Activated naive CD8-positive, alpha-beta T cell (primary cell): ENCODE measurements around the gene AQP1.

Source experiments
- H3K27ac Mint-ChIP-seq: one replicate; pipeline ENCODE4 v1.8.0; 2021; ENCODE audit warnings: mixed read lengths
- H3K27me3 Mint-ChIP-seq: one replicate; pipeline ENCODE4 v1.8.0; 2021; ENCODE audit warnings: mixed read lengths
- H3K36me3 Mint-ChIP-seq: one replicate; pipeline ENCODE4 v1.8.0; 2021; ENCODE audit warnings: mixed read lengths
- H3K4me1 Mint-ChIP-seq: one replicate; pipeline ENCODE4 v1.8.0; 2021; ENCODE audit warnings: low read depth, mixed read lengths
- H3K4me3 Mint-ChIP-seq: one replicate; pipeline ENCODE4 v1.8.0; 2021; ENCODE audit warnings: mild to moderate bottlenecking, mixed read lengths
- H3K9me3 Mint-ChIP-seq: one replicate; pipeline ENCODE4 v1.8.0; 2021; ENCODE audit warnings: low read depth, mixed read lengths

Gene AQP1

DNA sequence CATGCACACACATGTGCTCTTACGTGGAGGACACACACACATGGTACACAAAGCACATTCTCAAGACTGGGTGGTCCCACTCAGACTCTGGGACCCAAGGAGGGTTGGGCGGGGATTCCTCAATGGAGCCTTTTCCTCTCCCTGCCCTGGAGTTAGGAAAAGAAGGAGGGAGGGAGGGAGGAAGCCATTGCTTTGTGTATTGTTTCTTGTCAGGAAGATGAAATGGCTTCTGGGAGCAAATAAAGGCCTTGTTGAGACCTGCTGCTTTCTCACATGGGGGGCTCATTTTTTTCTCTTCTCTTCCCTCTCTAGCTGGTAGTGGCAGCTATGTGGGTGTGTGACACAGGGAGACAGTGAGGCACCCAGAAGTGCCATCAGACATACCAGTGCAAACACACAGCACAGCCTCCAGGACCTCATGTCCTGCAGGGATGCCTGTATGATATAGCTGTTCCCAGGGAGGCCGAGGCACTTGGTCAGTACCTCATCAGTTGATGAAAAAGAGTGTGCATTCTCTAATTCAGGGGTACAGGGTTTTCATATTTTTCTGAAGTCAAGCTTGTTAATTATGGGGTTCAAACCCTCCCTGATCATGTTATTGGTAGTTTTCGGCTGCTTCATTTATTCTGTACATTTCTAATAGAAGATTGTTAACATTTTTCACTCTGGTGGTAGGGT is 5.7 kb downstream of the AQP1 start:
- Mint-ChIP-seq H3K9me3 (no peaks in the 10 kb centered on the region), H3K36me3 (no peaks in the 10 kb centered on the region), H3K4me3 (no peak overlapping the region), H3K27ac (no peak overlapping the region), H3K4me1 (no peaks in the 10 kb centered on the region), H3K27me3 (no peaks in the 10 kb centered on the region)

DNA sequence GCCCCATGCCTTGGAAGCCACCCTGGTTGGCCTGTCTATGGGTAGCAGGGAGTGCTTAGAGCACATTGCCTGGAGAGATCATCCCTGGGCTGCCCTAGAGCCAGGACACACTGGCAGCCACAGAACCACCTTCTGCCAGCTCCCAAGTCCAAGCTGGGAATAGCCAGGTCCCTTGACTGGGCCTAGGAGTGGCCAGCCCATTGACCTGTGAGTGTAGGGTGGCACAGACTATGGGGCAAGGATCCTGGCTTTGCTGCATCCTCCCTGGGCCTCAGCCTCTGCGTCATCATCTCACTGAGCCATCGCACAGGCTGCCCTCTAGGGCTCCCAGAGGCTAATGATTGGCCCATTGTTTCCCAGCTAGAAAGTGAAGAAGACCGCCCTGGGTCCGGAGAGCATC is 7.0 kb downstream of the AQP1 start:
- Mint-ChIP-seq H3K4me3 (no peak overlapping the region), H3K27me3 (no peaks in the 10 kb centered on the region), H3K36me3 (no peaks in the 10 kb centered on the region), H3K9me3 (no peaks in the 10 kb centered on the region), H3K4me1 (no peaks in the 10 kb centered on the region), H3K27ac (no peak overlapping the region)

DNA sequence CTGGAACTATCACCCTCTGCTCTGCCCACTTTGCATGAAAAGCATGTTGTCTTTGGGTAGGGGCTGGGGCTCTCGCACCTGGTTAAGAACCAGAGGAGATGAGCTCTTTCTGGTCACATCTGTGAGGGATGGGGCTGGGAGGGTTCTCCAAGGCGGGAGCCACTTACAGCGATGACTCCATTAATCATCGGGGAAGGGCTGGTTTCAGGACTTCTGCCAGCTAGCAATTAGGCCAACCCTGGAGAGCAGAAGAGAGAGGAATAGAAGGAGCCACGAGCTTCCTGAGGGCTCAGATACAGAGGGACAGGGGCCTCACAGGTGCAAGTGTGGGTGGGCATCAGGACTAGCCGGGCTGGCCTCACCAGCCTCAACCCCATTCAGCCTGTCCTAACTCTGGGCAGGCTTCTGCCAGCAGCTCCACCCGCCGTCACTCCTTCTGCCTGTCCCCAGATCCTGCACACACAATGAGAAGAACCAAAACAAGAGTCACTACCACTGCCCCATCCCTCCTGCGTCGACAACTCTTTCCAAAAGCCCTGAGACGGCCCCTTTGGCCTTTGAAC is 8.4 kb downstream of the AQP1 start:
- no peaks in the 10 kb centered on the region for H3K9me3 Mint-ChIP-seq
- H3K27ac Mint-ChIP-seq: no peak overlapping the region
- H3K4me1 Mint-ChIP-seq: no peaks in the 10 kb centered on the region
- H3K4me3 Mint-ChIP-seq: no peak overlapping the region
- H3K27me3 Mint-ChIP-seq: no peaks in the 10 kb centered on the region
- H3K36me3 Mint-ChIP-seq: no peaks in the 10 kb centered on the region

DNA sequence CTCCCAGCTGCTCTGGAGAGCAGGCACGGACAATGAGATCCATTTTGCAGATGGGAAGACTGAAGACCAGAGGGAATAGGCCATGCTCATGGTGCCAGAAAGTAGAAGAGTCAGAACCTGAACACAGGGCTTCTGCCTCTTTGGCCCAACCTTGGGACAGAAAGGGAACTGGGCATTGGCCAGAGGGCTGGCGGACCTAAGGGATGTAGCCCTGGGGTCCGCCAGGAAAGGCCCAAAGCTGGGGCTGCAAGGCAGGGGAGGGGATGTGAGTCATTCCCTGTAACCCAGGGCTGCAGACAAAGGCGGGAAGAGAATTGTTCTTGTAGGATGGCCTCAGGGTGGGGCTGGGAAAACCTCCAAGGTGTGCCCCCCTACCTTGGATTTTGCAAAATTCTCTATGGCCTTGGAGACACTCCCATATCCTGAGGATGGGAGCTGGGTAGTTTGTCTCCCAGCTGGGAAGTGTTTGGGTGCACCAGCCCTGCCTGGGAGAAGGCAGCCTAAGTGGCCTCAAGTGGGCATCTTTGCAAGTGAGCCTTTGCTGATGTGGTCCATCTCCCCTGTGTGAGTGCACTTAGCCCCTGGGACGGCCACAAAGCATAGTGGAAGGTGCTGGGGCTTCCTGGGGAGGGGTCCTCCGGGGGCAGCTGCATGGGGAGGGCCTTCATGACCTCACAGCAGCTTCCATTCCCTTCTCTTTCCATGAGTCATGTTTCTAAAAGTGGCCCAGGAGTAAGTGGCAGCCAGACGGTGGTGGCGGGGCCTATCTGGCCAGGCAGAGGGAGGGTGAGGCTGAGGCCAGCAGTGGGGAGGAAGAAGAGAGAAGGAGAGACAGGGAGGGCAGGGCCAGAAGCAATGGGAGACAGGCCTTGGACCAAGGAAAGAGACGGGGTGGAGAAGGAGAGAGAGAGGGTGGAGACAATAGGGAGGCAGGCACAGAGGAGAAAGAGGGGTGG is 9.2 kb downstream of the AQP1 start:
- no peak overlapping the region for H3K4me3 Mint-ChIP-seq
- no peaks in the 10 kb centered on the region for H3K4me1 Mint-ChIP-seq
- no peak overlapping the region for H3K27ac Mint-ChIP-seq

DNA sequence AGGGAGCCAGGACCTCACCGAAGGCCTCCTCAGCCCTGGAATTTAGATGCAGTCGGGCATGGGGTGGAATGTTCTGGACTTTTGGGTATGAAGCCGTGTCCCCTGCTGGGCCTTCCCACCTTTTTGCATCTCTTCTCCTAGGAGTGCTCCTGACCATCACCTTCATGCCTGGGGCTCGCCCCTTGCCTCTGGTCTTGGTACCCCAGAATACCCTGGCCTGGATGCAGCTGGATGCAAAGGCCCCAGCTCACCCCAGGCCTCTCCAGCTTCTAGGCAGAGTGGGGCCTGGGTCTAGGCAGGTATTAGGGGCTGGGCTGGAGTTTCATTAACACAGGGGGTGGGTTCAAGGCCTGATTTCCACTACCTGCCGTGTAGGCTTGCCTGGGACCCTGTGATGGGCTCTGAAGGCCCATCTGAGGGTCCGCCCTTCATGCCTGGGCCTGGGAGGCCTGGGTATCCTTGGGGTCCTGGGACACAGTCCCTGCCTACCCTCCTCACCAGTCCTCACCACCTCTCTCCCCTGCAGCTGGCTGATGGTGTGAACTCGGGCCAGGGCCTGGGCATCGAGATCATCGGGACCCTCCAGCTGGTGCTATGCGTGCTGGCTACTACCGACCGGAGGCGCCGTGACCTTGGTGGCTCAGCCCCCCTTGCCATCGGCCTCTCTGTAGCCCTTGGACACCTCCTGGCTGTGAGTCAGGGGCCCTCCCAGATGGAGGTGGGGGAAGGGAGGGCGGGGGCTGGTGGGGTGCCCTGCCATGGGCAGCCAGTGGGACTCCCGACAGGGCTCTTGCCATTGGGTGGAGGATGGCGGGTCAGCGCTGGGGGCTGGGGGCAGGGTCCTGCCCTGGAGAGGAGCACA is 10.1 kb downstream of the AQP1 start:
- H3K27ac Mint-ChIP-seq: no peak overlapping the region
- no peak overlapping the region for H3K4me3 Mint-ChIP-seq
- no peaks in the 10 kb centered on the region for H3K4me1 Mint-ChIP-seq
- H3K27me3 Mint-ChIP-seq: no peaks in the 10 kb centered on the region
- H3K9me3 Mint-ChIP-seq: no peaks in the 10 kb centered on the region
- no peaks in the 10 kb centered on the region for H3K36me3 Mint-ChIP-seq

More for the DNA sequence above, 9.2 kb downstream of the AQP1 start:
- Mint-ChIP-seq H3K27me3 (no peaks in the 10 kb centered on the region), H3K9me3 (no peaks in the 10 kb centered on the region), H3K36me3 (no peaks in the 10 kb centered on the region)

DNA sequence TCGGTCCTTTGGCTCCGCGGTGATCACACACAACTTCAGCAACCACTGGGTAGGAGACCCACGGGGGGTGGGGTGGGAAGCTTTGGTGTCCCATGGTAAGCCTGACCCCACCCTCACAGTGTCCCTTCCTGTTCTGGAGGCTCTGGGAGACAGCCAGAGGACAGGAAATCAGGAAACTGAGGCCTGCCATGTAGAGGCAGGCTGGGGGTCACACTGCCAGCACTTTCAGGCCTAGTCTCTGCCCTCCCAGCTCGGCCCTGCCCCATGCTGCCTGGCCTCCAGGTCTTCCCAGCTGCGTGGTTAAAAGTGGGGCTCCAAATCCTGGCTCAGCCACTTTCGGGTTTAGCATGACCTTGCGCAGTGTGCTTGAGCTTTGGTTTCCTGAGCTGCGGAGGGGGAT is 10.9 kb downstream of the AQP1 start:
- Mint-ChIP-seq H3K9me3 (no peaks in the 10 kb centered on the region), H3K27me3 (no peaks in the 10 kb centered on the region), H3K27ac (no peak overlapping the region), H3K4me3 (no peak overlapping the region), H3K36me3 (no peaks in the 10 kb centered on the region), H3K4me1 (no peaks in the 10 kb centered on the region)

DNA sequence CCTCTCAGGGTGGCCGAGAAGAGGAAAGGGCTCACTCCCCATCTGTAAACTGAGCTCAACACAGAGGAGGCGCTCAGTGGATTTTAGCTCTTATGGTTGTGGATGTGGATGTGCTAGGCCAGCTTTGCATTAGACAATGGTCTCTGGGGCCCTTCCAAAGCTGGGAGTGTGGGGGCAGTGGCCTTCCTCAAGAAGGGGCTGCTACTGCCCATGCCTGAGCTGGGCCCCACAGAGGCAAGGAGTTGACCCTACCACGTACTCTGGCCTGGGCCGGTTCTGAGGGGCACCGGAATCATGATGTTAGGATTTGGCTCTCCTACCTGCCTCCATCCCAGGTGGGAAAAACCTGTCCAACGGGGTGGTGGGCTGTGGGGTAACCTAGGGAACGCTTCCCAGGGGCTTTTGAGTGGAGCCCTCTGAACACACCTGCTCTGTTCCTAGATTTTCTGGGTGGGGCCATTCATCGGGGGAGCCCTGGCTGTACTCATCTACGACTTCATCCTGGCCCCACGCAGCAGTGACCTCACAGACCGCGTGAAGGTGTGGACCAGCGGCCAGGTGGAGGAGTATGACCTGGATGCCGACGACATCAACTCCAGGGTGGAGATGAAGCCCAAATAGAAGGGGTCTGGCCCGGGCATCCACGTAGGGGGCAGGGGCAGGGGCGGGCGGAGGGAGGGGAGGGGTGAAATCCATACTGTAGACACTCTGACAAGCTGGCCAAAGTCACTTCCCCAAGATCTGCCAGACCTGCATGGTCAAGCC is 11.5 kb downstream of the AQP1 start:
- H3K27me3 Mint-ChIP-seq: no peaks in the 10 kb centered on the region
- no peaks in the 10 kb centered on the region for H3K36me3 Mint-ChIP-seq
- H3K9me3 Mint-ChIP-seq: no peaks in the 10 kb centered on the region
- no peak overlapping the region for H3K4me3 Mint-ChIP-seq
- no peak overlapping the region for H3K27ac Mint-ChIP-seq
- H3K4me1 Mint-ChIP-seq: no peaks in the 10 kb centered on the region

DNA sequence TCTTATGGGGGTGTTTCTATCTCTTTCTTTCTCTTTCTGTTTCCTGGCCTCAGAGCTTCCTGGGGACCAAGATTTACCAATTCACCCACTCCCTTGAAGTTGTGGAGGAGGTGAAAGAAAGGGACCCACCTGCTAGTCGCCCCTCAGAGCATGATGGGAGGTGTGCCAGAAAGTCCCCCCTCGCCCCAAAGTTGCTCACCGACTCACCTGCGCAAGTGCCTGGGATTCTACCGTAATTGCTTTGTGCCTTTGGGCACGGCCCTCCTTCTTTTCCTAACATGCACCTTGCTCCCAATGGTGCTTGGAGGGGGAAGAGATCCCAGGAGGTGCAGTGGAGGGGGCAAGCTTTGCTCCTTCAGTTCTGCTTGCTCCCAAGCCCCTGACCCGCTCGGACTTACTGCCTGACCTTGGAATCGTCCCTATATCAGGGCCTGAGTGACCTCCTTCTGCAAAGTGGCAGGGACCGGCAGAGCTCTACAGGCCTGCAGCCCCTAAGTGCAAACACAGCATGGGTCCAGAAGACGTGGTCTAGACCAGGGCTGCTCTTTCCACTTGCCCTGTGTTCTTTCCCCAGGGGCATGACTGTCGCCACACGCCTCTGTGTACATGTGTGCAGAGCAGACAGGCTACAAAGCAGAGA is 12.2 kb downstream of the AQP1 start:
- Mint-ChIP-seq H3K4me3 (no peak overlapping the region), H3K27ac (no peak overlapping the region), H3K27me3 (no peaks in the 10 kb centered on the region), H3K4me1 (no peaks in the 10 kb centered on the region), H3K36me3 (no peaks in the 10 kb centered on the region), H3K9me3 (no peaks in the 10 kb centered on the region)

DNA sequence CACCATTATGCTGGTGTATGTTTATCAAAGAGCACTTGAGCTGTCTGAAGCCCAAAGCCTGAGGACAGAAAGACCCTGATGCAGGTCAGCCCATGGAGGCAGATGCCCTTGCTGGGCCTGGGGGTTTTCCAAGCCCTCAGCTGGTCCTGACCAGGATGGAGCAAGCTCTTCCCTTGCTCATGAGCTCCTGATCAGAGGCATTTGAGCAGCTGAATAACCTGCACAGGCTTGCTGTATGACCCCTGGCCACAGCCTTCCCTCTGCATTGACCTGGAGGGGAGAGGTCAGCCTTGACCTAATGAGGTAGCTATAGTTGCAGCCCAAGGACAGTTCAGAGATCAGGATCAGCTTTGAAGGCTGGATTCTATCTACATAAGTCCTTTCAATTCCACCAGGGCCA is 13.0 kb downstream of the AQP1 start:
- no peaks in the 10 kb centered on the region for H3K36me3 Mint-ChIP-seq
- H3K4me1 Mint-ChIP-seq: no peaks in the 10 kb centered on the region
- no peak overlapping the region for H3K4me3 Mint-ChIP-seq
- H3K9me3 Mint-ChIP-seq: no peaks in the 10 kb centered on the region
- H3K27ac Mint-ChIP-seq: no peak overlapping the region
- H3K27me3 Mint-ChIP-seq: no peaks in the 10 kb centered on the region

DNA sequence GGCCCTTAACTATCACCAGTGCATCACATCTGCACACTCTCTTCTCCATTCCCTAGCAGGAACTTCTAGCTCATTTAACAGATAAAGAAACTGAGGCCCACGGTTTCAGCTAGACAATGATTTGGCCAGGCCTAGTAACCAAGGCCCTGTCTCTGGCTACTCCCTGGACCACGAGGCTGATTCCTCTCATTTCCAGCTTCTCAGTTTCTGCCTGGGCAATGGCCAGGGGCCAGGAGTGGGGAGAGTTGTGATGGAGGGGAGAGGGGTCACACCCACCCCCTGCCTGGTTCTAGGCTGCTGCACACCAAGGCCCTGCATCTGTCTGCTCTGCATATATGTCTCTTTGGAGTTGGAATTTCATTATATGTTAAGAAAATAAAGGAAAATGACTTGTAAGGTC is 13.5 kb downstream of the AQP1 start:
- no peak overlapping the region for H3K4me3 Mint-ChIP-seq
- no peaks in the 10 kb centered on the region for H3K9me3 Mint-ChIP-seq
- no peak overlapping the region for H3K27ac Mint-ChIP-seq
- no peaks in the 10 kb centered on the region for H3K36me3 Mint-ChIP-seq
- H3K27me3 Mint-ChIP-seq: no peaks in the 10 kb centered on the region
- H3K4me1 Mint-ChIP-seq: no peaks in the 10 kb centered on the region

DNA sequence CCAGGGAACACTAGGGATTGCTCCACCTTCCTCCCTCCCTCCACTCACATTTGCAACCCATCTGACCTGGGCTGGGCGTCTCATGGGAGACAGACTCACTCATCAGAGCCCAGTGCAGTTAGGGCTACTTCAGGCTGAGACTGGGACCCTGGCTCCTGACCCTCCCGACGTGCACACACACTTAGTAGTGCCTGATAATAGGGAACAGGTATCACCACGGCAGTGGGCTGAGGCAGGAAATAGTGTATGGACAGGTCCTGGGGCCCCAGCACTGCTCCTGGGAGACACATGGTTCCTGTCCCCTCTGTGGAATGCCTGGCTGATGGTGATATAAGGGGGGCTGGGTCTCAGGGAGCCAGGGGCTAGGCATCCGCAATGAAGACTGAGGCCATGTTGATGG is 14.3 kb downstream of the AQP1 start:
- no peak overlapping the region for H3K27ac Mint-ChIP-seq
- no peaks in the 10 kb centered on the region for H3K4me1 Mint-ChIP-seq
- H3K36me3 Mint-ChIP-seq: no peaks in the 10 kb centered on the region
- no peaks in the 10 kb centered on the region for H3K27me3 Mint-ChIP-seq
- no peak overlapping the region for H3K4me3 Mint-ChIP-seq
- no peaks in the 10 kb centered on the region for H3K9me3 Mint-ChIP-seq

DNA sequence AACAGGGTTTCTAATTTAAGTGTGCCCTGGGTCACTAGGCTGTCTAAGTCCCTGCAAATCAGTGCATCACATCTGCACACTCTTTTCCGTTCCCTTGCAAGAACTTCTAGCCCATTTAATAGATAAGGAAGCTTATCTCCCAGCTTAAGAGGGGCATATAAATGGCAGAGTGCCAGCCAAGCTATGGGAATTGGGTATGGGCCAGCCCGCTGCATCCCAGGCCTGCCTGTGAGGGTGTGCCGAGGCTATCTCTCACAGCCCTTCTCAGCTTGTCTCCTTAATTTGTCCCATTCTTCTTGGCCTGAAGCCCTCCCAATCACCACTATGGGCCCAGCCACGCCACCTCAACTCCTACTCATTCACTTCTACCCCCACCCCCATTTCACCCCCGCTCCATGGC is 14.7 kb downstream of the AQP1 start:
- Mint-ChIP-seq H3K4me3 (no peak overlapping the region), H3K36me3 (no peaks in the 10 kb centered on the region), H3K9me3 (no peaks in the 10 kb centered on the region), H3K4me1 (no peaks in the 10 kb centered on the region), H3K27me3 (no peaks in the 10 kb centered on the region), H3K27ac (no peak overlapping the region)

DNA sequence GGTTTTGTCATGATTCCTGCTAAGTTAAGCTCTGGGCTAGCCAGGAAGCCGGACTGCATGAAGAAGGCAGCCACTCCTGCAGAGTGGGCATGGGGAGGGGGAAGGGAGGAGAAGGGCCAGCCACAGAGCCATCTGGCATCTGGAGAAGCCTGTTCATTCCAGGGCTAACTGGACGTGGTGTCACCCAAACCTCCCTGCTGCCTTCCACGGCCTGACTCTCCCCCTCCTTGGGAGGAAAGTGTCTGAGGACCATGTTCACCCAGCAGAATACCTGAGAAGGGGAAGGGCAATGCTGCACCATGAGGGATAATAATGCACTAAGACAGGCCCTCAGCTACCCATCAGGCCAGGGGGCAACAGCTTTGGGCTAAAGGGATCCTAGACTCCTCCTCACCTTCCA is 15.4 kb downstream of the AQP1 start:
- H3K27ac Mint-ChIP-seq: no peak overlapping the region

DNA sequence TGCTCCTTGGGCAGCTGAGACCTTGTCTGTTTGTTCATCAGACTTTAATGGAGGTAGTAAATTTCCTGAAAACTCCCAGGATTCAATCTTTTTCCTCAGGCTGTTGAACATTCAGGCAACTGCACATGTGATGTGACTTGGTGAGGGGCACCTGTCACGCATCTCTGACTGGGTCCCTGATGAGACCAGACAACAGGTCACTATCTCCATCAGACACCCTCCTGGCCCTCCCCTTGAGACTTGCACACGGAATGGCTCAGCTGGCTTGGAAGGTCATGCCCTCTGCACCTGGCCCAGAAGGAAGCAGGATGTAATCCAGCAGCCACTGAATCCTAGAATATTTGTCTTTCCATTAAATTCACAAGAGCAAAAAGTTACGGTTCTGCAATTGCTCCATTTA is 15.9 kb downstream of the AQP1 start:
- Mint-ChIP-seq H3K4me3 (no peak overlapping the region), H3K36me3 (no peaks in the 10 kb centered on the region), H3K4me1 (no peaks in the 10 kb centered on the region), H3K9me3 (no peaks in the 10 kb centered on the region), H3K27me3 (no peaks in the 10 kb centered on the region), H3K27ac (no peak overlapping the region)

More for the DNA sequence above, 15.4 kb downstream of the AQP1 start:
- H3K4me3 Mint-ChIP-seq: no peak overlapping the region
- no peaks in the 10 kb centered on the region for H3K9me3 Mint-ChIP-seq
- no peaks in the 10 kb centered on the region for H3K27me3 Mint-ChIP-seq
- no peaks in the 10 kb centered on the region for H3K4me1 Mint-ChIP-seq
- H3K36me3 Mint-ChIP-seq: no peaks in the 10 kb centered on the region
